K562 treated with DMSO at 1 percent for 12 hours (cell line): ENCODE data around the gene VCL. TPM values are rescaled to one million over a fixed set of nuclear protein-coding genes. Genes with fewer than 3 reads are reported as not detected.

ENCODE experiments used
- total RNA-seq: library from RNA; unstranded; fragments of 300-600 nt; gene quantifications from 2 replicates; pipeline ENCODE4 v1.2.3, GENCODE V29; 2022; ENCODE audit not compliant: insufficient read depth

Gene VCL
- total RNA-seq, result 34.1 and 127 TPM in 2 replicates

GRCh38 chr10:73997787-73998622 lies at the start of gene VCL:
Gene VCL (plus strand): TSS chr10:73998116. CDS start chr10:73998208, 92 bp downstream.

GRCh38 chr10:74150204-74150989 lies 152.5 kb downstream of the VCL start, which contains the start of gene AP3M1:
Gene AP3M1 (minus strand): TSS chr10:74150828. CDS start chr10:74138379, 12,449 bp downstream.

GRCh38 chr10:74150990-74151878 lies 153.3 kb downstream of the VCL start, which contains the start of gene ADK:
Gene ADK (plus strand): TSS chr10:74151221. CDS start chr10:74151279, 58 bp downstream.

Other genes with a start within 250 kb of the VCL start
- gene CHCHD1, start 216.1 kb upstream of the VCL start, total RNA-seq, result 74.9 and 88.6 TPM in 2 replicates
- 59.4 and 103 TPM in 2 replicates for gene ZSWIM8, start 212.5 kb upstream of the VCL start, total RNA-seq
- gene NDST2, start 186.5 kb upstream of the VCL start, total RNA-seq, result 53.1 and 63.1 TPM in 2 replicates
- 31.9 and 65.5 TPM in 2 replicates for gene CAMK2G, start 123.6 kb upstream of the VCL start, total RNA-seq
- gene PLAU, start 87.0 kb upstream of the VCL start, total RNA-seq, result 23.9 and 42.3 TPM in 2 replicates
- 23.9 and 80.3 TPM in 2 replicates for gene AP3M1, start 152.7 kb downstream of the VCL start, total RNA-seq
- gene ADK, start 153.1 kb downstream of the VCL start, total RNA-seq, result 37.3 and 46.4 TPM in 2 replicates